ENCODE data around the gene ZNF74.
"Not testable (repeated sequence)": the region's sequence is repeated elsewhere in the genome, so short reads cannot be mapped to it uniquely, and the experiment has no call there.

Gene ZNF74

DNA sequence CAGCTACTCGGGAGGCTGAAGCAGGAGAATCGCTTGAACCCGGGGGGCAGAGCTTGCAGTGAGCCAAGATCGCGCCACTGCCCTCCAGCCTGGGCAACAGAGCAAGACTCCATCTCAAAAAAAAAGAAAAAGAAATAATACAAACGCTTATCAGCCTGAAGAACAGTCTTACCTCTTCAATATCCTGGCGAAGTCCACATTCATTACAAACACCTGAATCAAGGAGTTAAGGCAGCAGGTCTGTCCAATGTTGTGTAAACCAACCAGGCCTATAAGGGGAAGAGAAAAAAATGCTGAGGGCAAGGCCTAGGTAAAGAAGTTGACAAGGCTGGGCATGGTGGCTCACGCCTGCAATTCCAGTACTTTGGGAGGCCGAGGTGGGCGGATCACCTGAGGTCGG, 17.0 kb upstream of the ZNF74 start:
- DNase-seq, result not testable (repeated sequence)

DNA sequence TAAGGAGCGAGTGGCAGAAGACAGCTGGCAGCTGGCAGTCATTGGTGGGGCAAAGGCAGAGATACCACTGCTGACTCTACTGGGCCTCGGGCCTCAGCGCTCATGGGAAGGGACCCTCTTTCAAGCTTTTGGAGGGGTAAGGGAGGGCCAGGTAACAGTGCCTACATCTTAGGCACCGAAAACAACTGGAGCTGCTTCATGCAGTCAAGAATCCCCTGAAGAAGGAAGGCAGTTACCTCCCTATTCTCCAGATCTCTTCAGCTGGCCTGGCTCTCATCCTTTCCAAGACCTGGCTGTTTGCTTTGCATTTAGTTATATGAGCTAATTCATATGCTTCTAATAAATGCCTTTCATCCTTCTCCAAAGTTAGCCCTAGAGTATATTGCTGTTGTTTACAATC, 15.8 kb upstream of the ZNF74 start:
- no peak for DNase-seq

DNA sequence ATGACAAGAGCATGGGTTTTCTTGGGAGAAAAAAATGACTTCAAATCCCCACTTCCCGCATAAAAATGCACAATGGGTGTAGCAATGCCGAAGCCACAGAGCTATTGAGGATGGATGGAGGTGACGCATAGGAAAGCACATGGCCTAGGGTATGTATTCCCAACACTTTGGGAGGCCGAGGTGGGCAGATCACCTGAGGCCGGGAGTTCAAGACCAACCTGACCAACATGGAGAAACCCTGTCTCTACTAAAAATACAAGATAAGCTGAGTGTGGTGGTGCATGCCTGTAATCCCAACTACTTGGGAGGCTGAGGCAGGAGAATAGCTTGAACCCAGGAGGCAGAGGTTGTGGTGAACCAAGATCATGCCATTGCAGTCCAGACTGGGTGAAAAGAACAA, 15.3 kb upstream of the ZNF74 start:
- DNase-seq, result not testable (repeated sequence)

DNA sequence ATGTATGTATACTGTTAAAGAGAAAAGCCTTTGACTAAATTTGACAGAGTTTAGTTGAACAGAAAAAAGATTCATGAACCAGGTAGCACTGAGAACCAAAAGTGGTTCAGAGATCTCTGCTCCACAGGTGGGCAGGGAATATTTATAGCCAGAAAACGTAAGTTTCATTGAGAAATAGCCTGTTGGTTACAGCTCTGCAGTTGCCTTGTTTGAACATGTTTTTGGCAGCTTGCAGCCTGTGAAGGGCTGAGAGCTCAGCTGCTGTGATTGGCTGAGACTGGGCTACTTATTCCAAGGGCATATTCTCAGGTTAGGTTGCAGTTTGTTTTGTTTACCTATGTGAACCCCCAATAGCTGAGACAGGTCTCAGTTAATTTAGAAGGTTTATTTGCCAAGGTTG, 13.5 kb upstream of the ZNF74 start:
- no peak for DNase-seq

DNA sequence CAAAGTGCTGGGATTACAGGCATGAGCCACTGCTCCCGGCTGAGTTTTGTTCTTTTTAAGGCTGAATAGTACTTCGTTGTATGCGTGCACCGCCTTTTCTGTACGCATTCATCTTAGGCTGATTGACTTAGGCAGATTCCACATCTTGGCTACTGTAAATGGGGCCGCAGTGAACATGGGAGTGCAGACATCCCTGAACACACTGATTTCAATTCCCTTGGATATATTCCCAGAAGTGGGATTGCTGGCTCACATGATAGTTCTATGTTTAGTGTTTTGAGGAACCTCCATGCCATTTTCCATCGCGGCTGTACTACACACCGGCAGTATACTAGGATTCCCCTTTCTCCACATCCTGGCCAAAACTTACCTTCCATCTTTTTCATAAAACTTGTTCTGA, 10.4 kb upstream of the ZNF74 start:
- DNase-seq, result no peak

DNA sequence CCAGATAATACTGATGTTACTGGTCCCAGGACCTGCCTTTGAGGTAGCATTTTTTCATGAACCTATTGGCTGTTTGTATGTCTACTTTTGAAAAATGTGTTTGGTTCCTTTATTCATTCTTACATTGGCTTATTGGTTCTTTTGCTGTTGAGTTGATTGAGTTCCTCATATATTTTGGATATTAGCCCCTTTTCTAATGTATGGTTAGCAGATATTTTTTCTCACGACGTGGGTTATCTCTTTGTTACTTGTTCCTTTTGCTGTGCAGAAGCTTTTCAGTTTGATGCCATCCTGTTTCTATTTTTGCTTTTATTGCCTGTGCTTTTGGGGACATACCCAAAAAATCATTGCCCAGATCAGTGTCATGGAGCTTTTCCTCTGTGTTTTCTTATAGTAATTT, 9.8 kb upstream of the ZNF74 start:
- DNase-seq, result no peak

DNA sequence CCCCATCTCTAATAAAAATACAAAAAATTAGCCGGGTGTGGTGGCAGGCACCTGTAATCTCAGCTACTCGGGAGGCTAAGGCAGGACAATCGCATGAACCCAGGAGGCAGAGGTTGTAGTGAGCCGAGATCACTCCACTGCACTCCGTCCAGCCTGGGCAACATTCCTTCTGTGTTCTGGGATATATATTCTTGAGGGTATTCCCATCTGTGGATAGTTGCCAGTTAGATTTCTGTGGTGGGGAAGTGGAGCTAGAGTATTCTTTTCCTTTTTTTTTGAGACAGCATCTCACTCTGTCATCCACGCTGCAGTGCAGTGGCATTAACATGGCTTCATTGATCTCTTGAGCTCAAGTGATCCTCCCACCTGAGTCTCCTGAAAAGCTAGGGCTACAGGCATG, 9.1 kb upstream of the ZNF74 start:
- DNase-seq, result no peak

DNA sequence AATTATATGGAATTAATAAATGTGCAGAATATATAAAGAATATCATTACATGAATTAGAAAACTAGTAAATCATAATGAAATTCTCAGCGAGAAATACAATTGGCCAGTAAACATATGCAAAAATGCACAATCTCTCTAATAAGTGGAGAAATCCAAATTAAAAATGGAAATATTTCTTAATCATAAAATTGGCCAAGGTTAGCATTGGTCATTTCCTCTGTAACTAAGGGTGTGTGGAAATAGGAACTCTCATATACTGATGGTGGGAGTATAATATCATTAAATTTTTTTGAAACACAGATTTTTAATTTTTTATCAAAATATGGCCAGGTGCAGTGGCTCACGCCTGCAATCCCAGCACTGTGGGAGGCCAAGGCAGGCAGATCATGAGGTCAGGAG, 7.6 kb upstream of the ZNF74 start:
- no peak for DNase-seq

DNA sequence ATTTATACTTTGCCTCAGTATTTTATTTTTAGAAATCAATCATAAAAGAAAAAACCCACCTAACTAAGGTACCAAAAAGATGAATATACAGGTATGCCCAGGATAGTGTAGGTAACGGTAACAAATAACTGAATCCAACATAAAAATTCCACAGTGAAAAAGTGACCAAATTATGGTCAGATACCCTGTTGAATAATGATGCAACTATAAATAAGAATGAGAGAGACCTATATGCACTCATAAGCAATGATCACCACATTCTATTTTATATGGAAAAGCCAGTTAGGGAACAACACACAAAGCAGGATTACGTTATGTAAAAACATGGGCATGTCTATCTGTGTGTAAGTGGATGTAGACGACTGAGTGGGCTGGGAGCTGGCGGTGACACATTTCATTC, 7.0 kb upstream of the ZNF74 start:
- no peak for DNase-seq

DNA sequence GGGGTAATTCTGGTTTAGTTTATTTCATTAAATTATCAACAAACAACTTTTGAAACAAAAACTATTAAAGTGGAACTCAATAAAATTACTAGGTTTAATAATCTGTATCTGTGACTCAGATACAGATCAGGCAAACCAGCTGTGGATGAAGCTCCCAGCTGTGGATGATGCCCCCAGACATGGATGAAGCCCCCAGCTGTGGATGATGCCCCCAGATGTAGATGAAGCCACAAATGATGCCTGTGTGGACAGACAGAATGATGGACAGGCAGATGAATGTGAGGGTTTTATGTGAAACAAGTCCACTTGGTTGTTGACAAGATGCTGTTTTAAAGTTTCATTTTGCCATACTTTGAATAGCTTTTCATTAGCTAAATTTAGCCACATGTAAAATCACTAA, 5.8 kb upstream of the ZNF74 start:
- DNase-seq, result no peak

DNA sequence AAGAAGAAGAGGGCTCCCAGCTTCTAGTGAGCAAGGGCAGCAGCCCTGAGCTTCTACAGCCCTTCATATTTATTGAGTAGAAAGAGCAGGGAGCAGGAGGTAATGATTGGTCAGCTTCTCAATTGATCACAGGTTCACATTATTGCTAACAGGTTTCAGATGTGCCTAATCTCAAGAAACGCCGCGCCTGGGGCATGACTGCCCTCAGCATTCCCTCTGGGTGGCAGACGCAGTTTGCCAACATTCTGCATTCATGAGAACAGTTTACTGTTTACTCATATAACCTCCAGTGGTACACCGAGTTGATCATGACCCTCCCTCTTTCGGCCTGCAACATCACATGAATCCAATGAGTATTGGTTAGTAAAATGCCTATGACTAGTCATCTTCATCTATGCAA, 4.7 kb upstream of the ZNF74 start:
- no peak for DNase-seq

DNA sequence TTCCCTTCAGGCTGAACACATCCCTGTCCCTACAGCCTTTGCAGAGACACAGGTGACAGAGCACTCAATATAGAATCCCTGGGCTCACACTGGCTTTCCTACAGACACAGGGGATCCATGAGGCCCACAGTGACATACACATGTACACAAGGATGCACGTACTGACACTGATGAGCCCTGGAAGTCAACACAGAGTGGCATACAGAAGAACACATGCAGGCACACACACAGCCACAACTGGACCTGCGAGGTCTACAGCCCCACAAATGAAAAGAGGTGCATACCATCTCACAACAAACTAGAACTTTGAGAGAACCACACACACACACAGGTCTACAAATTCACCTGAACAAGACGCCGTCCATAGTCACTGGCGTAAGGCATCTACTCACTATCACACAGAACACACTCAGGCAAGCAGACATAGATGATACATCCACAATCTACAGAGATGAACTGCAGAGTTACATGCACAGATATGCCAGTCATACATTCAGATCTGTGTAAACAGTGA, 3.5 kb upstream of the ZNF74 start:
- no peak for DNase-seq

DNA sequence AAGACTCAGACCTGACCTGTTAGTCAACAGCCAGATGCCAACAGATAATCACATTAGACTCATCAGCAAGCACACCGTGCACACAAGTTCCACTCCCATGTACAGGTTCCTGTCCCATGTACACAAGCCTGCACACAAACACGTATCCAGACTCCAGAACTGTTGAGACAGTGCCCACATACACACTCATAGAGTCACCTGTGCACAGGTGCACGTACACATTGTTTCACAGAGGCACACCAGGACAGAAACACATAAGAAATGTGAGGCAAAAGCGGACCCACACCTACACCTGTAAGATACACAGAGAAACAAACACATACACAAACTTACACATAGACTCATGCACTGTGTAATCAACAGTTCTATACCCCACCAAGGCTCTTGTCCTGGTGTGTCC, 2.7 kb upstream of the ZNF74 start:
- DNase-seq, result no peak

DNA sequence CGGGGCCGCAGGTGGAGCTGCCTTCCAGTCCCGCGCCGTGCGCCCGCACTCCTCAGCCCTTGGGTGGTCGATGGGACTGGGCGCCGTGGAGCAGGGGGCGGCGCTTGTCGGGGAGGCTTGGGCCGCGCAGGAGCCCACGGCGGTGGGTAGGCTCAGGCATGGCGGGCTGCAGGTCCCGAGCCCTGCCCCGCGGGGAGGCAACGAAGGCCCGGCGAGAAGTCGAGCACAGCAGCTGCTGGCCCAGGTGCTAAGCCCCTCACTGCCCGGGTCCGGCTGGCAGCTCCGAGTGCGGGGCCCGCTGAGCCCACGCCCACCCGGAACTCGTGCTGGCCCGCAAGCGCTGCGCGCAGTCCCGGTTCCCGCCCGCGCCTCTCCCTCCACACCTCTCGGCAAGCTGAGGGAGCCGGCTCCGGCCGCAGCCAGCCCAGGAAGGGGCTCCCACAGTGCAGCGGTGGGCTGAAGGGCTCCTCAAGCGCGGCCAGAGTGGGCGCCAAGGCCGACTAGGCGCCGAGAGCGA, 1.5 kb upstream of the ZNF74 start:
- not testable (repeated sequence) for DNase-seq

DNA sequence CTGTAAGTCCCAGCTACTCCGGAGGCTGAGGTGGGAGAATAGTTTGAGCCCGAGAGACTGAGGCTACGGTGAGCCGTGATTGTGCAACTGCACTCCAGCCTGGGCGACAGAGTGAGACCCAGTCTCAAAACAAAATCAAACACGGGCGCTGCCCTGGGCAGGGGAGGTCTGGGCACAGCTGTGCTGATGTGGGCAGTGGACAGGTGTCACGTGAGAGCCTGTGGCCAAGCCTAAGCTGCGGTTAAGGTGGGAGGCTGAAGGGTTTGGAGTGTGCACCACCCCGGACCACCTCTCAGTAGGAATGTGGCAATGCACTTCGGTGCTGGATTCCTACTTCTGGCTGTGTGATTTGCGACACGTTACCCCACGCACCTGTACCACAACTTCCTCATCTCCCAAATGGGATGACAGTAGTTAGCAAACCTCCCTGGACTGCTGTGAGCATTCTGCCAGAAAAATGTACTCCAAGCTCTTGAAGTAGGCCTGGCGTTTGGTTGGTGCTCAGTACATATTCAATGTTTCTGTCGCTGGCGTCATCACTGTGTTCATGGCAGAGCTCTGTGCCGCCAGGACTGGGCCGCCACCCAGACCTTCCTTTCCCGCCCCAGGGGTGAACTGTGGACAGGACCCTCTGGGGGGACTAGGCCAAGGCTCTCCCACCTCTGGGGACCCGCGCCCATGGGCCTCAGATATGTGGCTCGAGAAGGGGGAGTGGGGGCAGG, 807 bp upstream of the ZNF74 start:
- DNase-seq, result no peak

DNA sequence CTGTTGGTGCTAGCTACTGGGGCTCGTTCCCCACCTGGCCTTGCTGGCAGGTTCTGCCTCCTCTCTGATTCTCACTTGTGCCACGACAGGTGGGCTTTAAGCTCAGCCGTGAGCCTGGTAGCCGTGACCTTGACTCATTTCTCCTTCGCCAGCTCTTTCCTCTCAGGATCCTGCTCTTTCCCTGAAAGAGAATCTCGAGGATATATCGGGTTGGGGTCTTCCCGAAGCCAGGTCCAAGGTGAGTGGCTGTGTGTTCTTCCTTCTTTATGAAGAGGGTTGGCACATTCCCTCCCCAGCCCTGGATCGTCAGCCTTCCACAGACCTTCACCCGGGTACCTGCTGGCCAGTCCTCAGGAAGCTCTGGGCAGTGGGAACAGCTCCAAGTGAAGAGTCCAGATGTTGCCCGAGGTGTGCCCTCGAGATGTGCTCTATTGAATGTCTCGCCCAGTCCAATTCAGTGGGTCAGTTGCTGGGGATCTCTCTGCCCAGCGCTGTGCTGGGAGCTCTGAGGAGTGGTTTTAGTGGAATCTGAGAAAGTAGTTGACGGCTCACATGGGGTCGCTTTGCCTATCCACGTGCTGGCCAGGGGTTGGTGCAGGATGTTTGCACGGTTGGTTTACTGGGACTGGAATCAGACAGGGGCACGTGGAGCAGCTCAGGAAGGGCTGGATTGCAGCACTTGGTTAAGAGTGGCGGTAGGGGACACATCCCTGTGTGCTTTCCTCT, 1.4 kb downstream of the ZNF74 start:
- DNase-seq, result no peak

DNA sequence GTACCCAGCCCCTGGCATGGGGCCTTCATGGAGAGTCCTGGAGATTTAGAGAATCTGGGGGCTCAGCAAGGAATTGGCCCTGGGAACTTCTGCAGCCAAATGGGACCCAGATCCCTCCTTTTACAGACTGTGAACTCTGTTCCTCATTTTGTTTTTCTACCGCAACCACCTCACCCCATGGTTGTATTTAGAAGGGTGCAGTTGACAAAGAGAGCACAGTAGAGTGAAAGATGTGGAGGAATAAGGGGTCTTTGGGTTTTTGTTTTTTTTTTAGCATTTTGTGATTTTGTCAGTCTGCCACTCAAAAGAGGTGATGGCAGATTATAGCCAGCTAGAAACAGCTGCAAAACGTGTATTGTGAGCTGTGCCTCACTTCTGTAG, 1.9 kb downstream of the ZNF74 start:
- no peak for DNase-seq

DNA sequence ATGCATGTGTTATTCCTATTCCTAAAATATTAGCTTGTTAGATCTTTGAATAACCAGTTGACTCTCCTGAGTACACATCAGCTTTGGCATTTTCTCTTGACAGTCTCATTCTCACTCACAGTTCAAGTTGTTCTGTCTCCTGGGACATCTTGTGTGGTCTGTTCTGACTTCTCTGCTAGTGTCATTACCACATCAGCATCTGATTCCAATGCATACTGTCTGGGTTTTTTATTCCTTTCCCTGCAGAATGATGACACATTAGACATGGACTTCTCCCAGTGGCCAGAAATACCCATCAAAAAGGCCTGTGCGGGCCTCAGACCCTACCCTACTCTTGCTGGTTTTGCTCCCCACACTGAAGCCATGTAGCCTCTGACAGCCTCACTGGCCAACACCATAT, 2.7 kb downstream of the ZNF74 start:
- DNase-seq, result no peak

DNA sequence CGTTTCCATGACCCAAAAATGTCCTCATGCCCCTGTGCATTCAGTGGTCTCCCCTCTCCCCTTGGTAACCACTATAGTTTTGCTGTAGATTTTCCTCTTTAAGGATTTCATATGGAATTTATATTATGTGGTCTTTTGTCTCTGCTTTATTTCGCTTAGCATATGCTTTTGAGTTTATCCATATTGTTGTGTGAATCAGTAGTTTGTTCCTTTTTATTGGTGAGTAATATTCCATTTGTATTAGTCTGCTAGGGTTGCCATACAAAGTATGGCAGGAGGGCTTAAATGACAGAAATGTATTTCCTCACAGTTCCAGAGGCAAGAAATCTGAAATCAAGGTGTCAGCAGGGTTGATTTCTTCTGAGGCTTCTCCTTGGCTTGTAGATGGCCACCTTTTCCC, 3.5 kb downstream of the ZNF74 start:
- no peak for DNase-seq

DNA sequence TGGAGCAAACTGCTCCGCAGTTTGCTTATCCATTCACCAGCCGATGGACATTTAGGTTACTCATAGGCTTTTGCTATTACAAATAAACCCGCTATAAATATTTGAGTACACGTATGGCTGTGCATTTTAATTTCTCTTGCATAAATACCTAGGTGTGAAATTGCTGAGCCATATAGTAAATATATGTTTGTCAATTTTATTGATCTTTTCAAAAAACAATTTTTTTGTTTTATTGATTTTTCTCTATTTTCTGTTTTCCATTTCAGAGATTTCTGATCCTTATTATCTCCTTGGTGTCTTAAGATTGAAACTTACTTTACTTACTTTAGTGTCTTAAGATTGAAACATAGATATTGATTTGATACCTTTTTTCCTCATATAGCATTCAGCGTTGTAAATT, 4.5 kb downstream of the ZNF74 start:
- no peak for DNase-seq

DNA sequence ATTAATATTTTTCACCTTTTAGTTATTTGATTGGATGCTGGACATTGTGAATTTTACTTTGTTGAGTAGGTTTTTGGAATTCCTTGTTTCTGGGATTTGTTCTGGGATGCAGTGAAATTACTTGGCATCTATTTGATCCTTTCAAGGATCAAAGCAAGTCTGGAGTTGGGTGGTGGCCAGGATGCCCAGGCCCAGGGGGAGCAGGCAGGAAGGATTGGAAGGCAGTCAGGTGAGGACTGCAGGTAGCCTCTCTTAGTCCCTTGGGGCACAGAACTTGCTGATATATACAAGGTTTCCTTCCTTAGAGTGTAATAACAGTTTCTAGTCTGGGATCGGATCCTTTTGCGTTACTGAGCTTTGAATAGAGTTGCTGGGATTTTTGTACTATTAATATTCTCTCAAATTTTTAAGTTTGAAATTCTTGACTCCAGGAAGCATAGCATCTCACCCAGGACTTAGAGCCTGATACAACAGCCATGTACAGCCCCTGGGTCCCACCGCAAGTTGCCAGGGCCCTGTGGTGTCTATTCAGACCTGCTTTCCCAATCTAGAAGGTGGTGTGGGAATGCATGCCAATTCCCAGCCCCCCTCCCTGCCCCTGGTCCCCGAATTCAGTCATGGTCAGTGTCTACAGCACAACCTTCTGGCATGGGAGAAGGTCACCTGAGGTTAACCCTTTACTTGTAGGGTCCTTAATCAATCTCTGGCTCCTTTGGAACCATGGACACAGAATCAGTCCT, 6.1 kb downstream of the ZNF74 start:
- DNase-seq, result no peak

DNA sequence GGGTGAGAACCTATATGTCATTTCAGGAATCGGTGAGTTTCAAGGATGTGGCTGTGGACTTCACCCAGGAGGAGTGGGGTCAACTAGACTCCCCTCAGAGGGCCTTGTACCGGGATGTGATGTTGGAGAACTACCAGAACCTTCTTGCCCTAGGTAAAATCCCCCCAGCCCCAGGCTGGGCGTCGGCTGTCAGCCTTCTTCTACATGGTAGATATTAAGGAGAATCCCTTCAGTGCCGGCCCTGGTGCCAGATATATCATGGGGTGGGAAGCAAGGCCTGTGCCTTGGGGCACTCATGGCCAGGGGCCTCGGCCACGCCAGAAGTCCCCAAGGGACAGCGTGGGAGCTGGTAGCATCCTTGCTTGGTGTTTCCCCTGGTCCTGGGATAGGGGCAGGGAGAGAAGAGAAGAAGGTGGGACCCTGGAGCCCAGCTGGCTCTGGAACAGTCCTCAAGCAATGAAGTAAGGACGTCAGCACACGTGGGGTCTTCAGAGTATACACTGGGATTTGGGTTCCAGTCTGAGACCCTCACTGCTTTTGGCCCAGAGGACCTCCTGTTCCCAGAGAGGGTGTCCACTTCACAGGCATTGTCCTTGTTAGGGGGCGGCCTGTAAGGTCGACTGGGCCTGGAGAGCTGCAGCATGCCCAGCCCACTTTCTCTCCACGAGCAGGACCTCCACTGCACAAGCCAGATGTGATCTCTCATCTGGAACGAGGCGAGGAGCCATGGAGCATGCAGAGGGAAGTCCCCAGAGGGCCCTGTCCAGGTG, 6.8 kb downstream of the ZNF74 start:
- DNase-seq, result no peak

Measured in CD4-positive, alpha-beta T cell treated with Interleukin-4 for 4 hours (primary cell).